NB4 (cell line): ENCODE data around the gene CDH23.

Experiments used
- MYC ChIP-seq: IDR thresholded peaks from 2 replicates; pipeline ENCODE4 v1.6.1; 2011; ENCODE audit warnings: low read depth, low read length
- POLR2A ChIP-seq: IDR thresholded peaks from 2 replicates; pipeline ENCODE4 v1.6.1; 2011; ENCODE audit warnings: mild to moderate bottlenecking; ENCODE audit not compliant: insufficient read length; ENCODE audit errors: extremely low read depth
- TF ChIP-seq, protein P1 (sequence below): IDR thresholded peaks from one replicate; pipeline ENCODE4 v1.5.1; 2012; ENCODE audit warnings: low read depth, low read length
- TF ChIP-seq, protein P2 (sequence below): IDR thresholded peaks from 2 replicates; pipeline ENCODE4 v1.6.1; 2011; ENCODE audit warnings: low read depth, low read length

DNA sequence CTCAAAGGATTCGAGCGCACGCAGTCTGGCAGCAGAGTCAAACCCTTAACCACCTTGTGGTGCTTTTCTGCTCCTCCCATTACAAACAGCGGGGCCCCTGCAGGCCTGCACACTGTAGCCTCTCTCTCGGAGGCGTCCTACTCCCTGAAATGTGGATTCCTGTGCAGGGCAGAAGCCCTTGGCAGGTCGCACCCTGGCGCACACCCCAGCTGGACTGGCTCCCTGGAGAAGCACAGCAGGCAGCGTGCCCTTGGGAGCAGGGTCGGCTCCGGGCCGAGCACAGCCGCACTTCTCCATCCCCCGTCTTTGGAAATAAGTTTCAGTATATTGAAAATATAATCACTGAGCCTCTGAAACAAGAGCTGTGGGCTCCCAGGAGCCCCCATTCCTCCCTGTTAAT is 178.7 kb downstream of the CDH23 start:
- TF ChIP-seq POLR2A, result no peak
- TF ChIP-seq, protein P1, sequence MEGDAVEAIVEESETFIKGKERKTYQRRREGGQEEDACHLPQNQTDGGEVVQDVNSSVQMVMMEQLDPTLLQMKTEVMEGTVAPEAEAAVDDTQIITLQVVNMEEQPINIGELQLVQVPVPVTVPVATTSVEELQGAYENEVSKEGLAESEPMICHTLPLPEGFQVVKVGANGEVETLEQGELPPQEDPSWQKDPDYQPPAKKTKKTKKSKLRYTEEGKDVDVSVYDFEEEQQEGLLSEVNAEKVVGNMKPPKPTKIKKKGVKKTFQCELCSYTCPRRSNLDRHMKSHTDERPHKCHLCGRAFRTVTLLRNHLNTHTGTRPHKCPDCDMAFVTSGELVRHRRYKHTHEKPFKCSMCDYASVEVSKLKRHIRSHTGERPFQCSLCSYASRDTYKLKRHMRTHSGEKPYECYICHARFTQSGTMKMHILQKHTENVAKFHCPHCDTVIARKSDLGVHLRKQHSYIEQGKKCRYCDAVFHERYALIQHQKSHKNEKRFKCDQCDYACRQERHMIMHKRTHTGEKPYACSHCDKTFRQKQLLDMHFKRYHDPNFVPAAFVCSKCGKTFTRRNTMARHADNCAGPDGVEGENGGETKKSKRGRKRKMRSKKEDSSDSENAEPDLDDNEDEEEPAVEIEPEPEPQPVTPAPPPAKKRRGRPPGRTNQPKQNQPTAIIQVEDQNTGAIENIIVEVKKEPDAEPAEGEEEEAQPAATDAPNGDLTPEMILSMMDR, result no peak
- TF ChIP-seq, protein P2, sequence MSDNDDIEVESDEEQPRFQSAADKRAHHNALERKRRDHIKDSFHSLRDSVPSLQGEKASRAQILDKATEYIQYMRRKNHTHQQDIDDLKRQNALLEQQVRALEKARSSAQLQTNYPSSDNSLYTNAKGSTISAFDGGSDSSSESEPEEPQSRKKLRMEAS, result no peak
- TF ChIP-seq MYC, result no peak
